Osteoblast (primary cell): ENCODE data around the gene OR7G2. TPM values are rescaled to one million over a fixed set of nuclear protein-coding genes. Genes with fewer than 3 reads are reported as not detected.
"Not testable (repeated sequence)": the region's sequence is repeated elsewhere in the genome, so short reads cannot be mapped to it uniquely, and the experiment has no call there.

Experiments
- DNase-seq: peaks from one replicate; pipeline ENCODE4 v3.0.0; 2011; ENCODE audit warnings: low spot score, mixed read lengths; ENCODE audit not compliant: insufficient read length; ENCODE audit errors: missing footprints
- H2AFZ ChIP-seq: 2 replicates; pipeline ENCODE4 v1.6.0; 2011; ENCODE audit warnings: mild to moderate bottlenecking, low read length
- H3K27ac ChIP-seq: 2 replicates; pipeline ENCODE4 v1.5.1; 2011; ENCODE audit warnings: mild to moderate bottlenecking, low read depth, low read length, moderate library complexity
- H3K27me3 ChIP-seq: 2 replicates; pipeline ENCODE4 v1.6.0; 2012; ENCODE audit warnings: mild to moderate bottlenecking, control low read depth, inconsistent platforms, low read length, moderate library complexity; ENCODE audit not compliant: insufficient read depth
- H3K36me3 ChIP-seq: 2 replicates; pipeline ENCODE4 v1.5.1; 2011; ENCODE audit warnings: mild to moderate bottlenecking, low read length, control low read depth, moderate library complexity; ENCODE audit not compliant: insufficient read depth
- H3K4me1 ChIP-seq: 2 replicates; pipeline ENCODE4 v1.5.1; 2011; ENCODE audit warnings: mild to moderate bottlenecking, low read length, control low read depth, moderate library complexity; ENCODE audit not compliant: insufficient read depth
- H3K4me2 ChIP-seq: 2 replicates; pipeline ENCODE4 v1.6.0; 2011; ENCODE audit warnings: mild to moderate bottlenecking, low read length; ENCODE audit not compliant: insufficient read depth
- H3K4me3 ChIP-seq: fragments of 200-600 bp; sonication (generic); 3 replicates; pipeline ENCODE4 v1.5.1; 2012; ENCODE audit warnings: mild to moderate bottlenecking, low read length, inconsistent platforms; ENCODE audit not compliant: insufficient read depth
- H3K79me2 ChIP-seq: 2 replicates; pipeline ENCODE4 v1.6.0; 2012; ENCODE audit warnings: mild to moderate bottlenecking, low read length, control low read depth, inconsistent platforms; ENCODE audit not compliant: insufficient read depth
- H3K9me3 ChIP-seq: 2 replicates; pipeline ENCODE4 v1.5.1; 2011; ENCODE audit warnings: low read depth, low read length, control low read depth
- H4K20me1 ChIP-seq: 2 replicates; pipeline ENCODE4 v1.6.0; 2012; ENCODE audit warnings: mild to moderate bottlenecking, low read length, control low read depth; ENCODE audit not compliant: insufficient read depth
- total RNA-seq: library from RNA; depleted of rRNA; stranded (reverse); fragments of >200 nt; gene quantifications from 2 replicates; pipeline ENCODE4 v1.2.3, GENCODE V29; 2012
- TF ChIP-seq, protein P1 (sequence below): IDR thresholded peaks from 2 replicates; pipeline ENCODE4 v1.5.1; 2011; ENCODE audit warnings: mild to moderate bottlenecking, low read depth, low read length, moderate library complexity; ENCODE audit errors: extremely low read depth

The OR7G2 gene
- total RNA-seq, 1 donor: not detected

DNA sequence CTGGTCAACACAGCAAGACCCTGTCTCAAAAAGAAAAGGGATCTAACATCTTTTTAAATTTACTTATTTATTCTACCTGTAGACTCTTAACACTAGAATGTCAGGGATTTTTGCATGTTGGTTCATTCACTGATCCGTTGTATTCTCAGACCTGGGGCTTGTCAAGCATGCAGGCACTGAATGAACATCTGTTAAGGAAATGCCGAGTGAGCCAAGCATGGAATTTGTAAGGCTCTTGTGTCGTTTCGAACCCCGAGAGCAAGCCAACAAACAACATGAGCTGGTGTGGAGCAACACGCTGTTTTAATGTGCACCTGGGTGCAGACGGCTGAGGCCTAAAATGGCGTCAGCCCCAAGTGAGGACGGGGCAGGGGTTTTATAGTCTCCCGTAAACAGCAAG lies 30.4 kb downstream of the OR7G2 start:
- TF ChIP-seq, protein P1, sequence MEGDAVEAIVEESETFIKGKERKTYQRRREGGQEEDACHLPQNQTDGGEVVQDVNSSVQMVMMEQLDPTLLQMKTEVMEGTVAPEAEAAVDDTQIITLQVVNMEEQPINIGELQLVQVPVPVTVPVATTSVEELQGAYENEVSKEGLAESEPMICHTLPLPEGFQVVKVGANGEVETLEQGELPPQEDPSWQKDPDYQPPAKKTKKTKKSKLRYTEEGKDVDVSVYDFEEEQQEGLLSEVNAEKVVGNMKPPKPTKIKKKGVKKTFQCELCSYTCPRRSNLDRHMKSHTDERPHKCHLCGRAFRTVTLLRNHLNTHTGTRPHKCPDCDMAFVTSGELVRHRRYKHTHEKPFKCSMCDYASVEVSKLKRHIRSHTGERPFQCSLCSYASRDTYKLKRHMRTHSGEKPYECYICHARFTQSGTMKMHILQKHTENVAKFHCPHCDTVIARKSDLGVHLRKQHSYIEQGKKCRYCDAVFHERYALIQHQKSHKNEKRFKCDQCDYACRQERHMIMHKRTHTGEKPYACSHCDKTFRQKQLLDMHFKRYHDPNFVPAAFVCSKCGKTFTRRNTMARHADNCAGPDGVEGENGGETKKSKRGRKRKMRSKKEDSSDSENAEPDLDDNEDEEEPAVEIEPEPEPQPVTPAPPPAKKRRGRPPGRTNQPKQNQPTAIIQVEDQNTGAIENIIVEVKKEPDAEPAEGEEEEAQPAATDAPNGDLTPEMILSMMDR: no peak
- Histone ChIP-seq H4K20me1 (no peaks in the 10 kb centered on the region), H2AFZ (no peak overlapping the region), H3K4me2 (no peak overlapping the region), H3K4me1 (peaks cover 3% of the 10 kb centered on the region), H3K27ac (no peak overlapping the region), H3K79me2 (no peaks in the 10 kb centered on the region), H3K27me3 (no peaks in the 10 kb centered on the region), H3K9me3 (no peaks in the 10 kb centered on the region), H3K4me3 (no peak overlapping the region), H3K36me3 (no peaks in the 10 kb centered on the region)
- DNase-seq: no peak

DNA sequence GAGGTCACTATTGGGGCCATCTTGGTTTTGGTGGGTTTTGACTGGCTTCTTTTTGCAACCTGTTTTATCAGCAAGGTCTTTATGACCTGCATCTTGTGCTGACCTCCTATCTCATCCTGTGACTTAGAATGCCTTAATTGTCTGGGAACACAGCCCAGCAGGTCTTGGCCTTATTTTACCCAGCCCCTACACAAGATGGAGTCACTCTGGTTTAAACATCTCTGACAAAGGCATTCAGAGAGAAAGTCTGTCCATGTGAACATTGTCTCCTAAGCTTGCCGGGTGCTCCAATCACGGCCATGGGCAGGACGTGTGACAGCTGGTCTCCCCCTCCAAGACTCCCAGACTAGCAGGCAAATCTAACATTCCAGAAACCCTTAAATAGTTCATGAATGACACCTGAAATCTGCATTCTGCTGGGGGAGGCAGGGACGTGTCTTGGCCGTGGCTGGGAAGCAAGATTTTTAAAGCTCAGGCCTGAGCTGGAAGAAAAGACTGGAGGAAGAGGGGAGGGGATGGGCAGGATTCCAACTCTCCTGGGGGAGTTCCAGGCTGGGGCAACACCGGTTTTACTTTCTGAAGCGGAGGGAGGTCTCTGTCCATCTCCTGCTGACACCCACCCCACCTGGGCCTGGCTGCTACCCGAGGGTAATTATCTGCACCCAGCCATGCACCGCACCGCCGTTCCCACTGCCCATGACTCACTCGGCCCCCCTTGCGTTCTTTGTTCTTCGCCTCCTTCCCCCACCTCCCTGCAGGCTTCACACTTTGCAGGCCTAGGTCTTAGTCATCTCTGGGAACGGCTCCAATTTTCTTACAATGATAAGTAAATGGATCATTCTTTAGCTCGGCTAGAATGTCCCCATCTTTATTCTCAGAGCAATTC lies 32.0 kb downstream of the OR7G2 start:
- Histone ChIP-seq H3K27ac (no peak overlapping the region), H3K4me1 (peaks cover 3% of the 10 kb centered on the region), H3K36me3 (no peaks in the 10 kb centered on the region), H2AFZ (no peak overlapping the region), H4K20me1 (no peaks in the 10 kb centered on the region), H3K79me2 (no peaks in the 10 kb centered on the region), H3K9me3 (no peaks in the 10 kb centered on the region), H3K4me3 (no peak overlapping the region), H3K4me2 (no peak overlapping the region), H3K27me3 (no peaks in the 10 kb centered on the region)
- TF ChIP-seq, protein P1: no peak
- peak; percentile 93 for DNase-seq

DNA sequence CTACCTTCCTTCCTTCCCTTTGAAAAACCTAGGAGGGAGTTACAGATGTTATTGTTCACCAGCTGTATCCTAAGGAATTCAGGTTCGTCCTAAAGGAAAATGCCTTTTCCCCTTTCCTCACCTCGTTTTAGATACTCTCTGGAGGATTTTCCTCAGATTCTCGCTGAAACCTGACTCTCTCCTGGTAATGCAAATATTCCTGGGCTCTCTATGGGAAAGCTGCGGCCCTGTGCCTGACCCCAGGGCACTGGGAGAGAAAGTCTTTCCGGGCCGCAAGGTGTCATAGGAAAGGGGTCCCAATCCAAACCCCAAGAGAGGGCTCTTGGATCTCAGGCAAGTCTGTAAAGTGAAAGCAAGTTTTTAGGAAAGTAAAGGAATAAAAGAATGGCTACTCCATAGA lies 33.5 kb downstream of the OR7G2 start:
- H3K4me3 ChIP-seq: no peak overlapping the region
- H2AFZ ChIP-seq: no peak overlapping the region
- H3K4me1 ChIP-seq: peaks cover 3% of the 10 kb centered on the region
- TF ChIP-seq, protein P1: no peak
- H3K36me3 ChIP-seq: no peaks in the 10 kb centered on the region
- no peaks in the 10 kb centered on the region for H3K9me3 ChIP-seq
- H3K79me2 ChIP-seq: no peaks in the 10 kb centered on the region
- DNase-seq: no peak
- H4K20me1 ChIP-seq: no peaks in the 10 kb centered on the region
- H3K27me3 ChIP-seq: no peaks in the 10 kb centered on the region
- H3K27ac ChIP-seq: no peak overlapping the region
- H3K4me2 ChIP-seq: no peak overlapping the region

DNA sequence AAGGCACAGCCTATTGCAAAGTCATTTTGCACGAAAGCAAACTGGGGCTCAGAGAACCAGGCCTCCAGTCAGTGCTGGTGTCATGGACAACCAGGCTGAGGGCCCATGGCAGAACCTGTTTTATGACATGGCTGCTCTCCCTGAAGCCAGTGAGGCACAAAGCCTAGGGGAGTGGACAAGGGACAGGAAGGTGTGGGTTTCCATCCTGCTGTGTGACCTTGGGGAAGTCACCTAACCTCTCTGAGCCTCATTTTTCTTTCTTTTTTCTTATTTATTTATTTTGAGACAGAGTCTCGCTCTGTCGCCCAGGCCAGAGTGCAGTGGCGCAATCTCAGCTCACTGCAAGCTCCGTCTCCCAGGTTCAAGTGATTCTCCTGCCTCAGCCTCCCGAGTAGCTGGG lies 35.6 kb downstream of the OR7G2 start:
- H3K36me3 ChIP-seq, H3K4me3 ChIP-seq, H3K4me2 ChIP-seq, H3K79me2 ChIP-seq, H2AFZ ChIP-seq, H4K20me1 ChIP-seq, DNase-seq, H3K27ac ChIP-seq, H3K27me3 ChIP-seq, H3K4me1 ChIP-seq, H3K9me3 ChIP-seq: not testable (repeated sequence)
